HepG2 (cell line): ENCODE measurements around the gene NCOA6. TPM values are rescaled to one million over a fixed set of nuclear protein-coding genes. Genes with fewer than 3 reads are reported as not detected.

Experiments
- GFI1 ChIP-seq: sonication (generic); formaldehyde crosslinking; IDR thresholded peaks from 2 replicates; pipeline ENCODE4 v1.5.0; 2020; ENCODE audit warnings: missing genetic modification reagents, mild to moderate bottlenecking, borderline replicate concordance
- MAF1 ChIP-seq: sonication (generic); formaldehyde crosslinking; IDR thresholded peaks from 2 replicates; pipeline ENCODE4 v1.5.0; 2020; ENCODE audit warnings: missing genetic modification reagents, borderline replicate concordance
- NR2F2 ChIP-seq: IDR thresholded peaks from 2 replicates; pipeline ENCODE4 v1.6.1; 2012; ENCODE audit warnings: low read depth, inconsistent platforms, borderline replicate concordance
- POGZ ChIP-seq: sonication (generic); formaldehyde crosslinking; IDR thresholded peaks from 2 replicates; pipeline ENCODE4 v1.4.0; 2020; ENCODE audit warnings: mild to moderate bottlenecking, missing genetic modification reagents
- RORA ChIP-seq: sonication (generic); formaldehyde crosslinking; IDR thresholded peaks from 2 replicates; pipeline ENCODE4 v1.5.0; 2020; ENCODE audit warnings: mild to moderate bottlenecking, missing genetic modification reagents, moderate library complexity
- TGIF2 ChIP-seq: IDR thresholded peaks from 2 replicates; pipeline ENCODE4 v1.6.1; 2016; ENCODE audit warnings: control low read depth, missing compliant biosample characterization
- ZBTB42 ChIP-seq: sonication (generic); formaldehyde crosslinking; IDR thresholded peaks from 2 replicates; pipeline ENCODE4 v1.5.0; 2020; ENCODE audit warnings: mild to moderate bottlenecking, missing genetic modification reagents
- ZFP90 ChIP-seq: sonication (generic); formaldehyde crosslinking; IDR thresholded peaks from 2 replicates; pipeline ENCODE4 v1.8.0; 2022; ENCODE audit warnings: missing genetic modification reagents, mild to moderate bottlenecking, inconsistent platforms, borderline replicate concordance
- ZNF274 ChIP-seq: sonication (generic); formaldehyde crosslinking; IDR thresholded peaks from 2 replicates; pipeline ENCODE4 v1.5.1; 2020; ENCODE audit warnings: mild to moderate bottlenecking, missing genetic modification reagents
- ZNF451 ChIP-seq: sonication (generic); formaldehyde crosslinking; IDR thresholded peaks from 2 replicates; pipeline ENCODE4 v1.5.0; 2020; ENCODE audit warnings: mild to moderate bottlenecking, missing genetic modification reagents
- ZNF644 ChIP-seq: IDR thresholded peaks from 2 replicates; pipeline ENCODE4 v1.6.1; 2016; ENCODE audit warnings: low read depth
- ZNF737 ChIP-seq: sonication (generic); formaldehyde crosslinking; IDR thresholded peaks from 2 replicates; pipeline ENCODE4 v1.5.0; 2020; ENCODE audit warnings: missing genetic modification reagents, mild to moderate bottlenecking, borderline replicate concordance
- polyA plus RNA-seq, 8 experiments: library from polyadenylated mRNA; depleted of rRNA in 3 of 8; stranded (reverse) in 7 of 8; unstranded in 1 of 8; fragments of >200 nt; fragmentation: Illumina TruSeq in 4 of 8; extraction: Trizol in 4 of 8; gene quantifications; 2 replicates each; pipeline versions ENCODE4 v1.2.1 to v1.2.3, GENCODE V29; 2011 to 2016; ENCODE audit warnings: low read depth in 4 of 8, missing spikeins in 1 of 8, mixed read lengths in 1 of 8; ENCODE audit not compliant: insufficient read depth in 1 of 8
- total RNA-seq, 5 experiments: library from RNA; depleted of rRNA; stranded (reverse); fragments of >200 nt; fragmentation: Illumina TruSeq; extraction: Trizol; gene quantifications; 2 replicates each; pipeline ENCODE4 v1.2.3, GENCODE V29; 2016; ENCODE audit warnings: low read depth in 1 of 5
- TF ChIP-seq, protein P1 (sequence below): IDR thresholded peaks from 2 replicates; pipeline ENCODE4 v1.6.1; 2016; ENCODE audit warnings: mild to moderate bottlenecking
- TF ChIP-seq, protein P2 (sequence below): sonication (generic); formaldehyde crosslinking; IDR thresholded peaks from 2 replicates; pipeline ENCODE4 v1.8.1; 2023; ENCODE audit warnings: mild to moderate bottlenecking, inconsistent platforms, moderate library complexity, missing genetic modification reagents, borderline replicate concordance
- TF ChIP-seq, protein P3 (sequence below): sonication (generic); formaldehyde crosslinking; IDR thresholded peaks from 2 replicates; pipeline ENCODE4 v1.4.0; 2020; ENCODE audit warnings: missing genetic modification reagents

NCOA6 gene
- total and polyA plus RNA-seq, 2 of the 13 experiments (the other 11 are each of a cell fraction or from before 2014, with no cell fraction given): 11.2 to 29.3 TPM

DNA sequence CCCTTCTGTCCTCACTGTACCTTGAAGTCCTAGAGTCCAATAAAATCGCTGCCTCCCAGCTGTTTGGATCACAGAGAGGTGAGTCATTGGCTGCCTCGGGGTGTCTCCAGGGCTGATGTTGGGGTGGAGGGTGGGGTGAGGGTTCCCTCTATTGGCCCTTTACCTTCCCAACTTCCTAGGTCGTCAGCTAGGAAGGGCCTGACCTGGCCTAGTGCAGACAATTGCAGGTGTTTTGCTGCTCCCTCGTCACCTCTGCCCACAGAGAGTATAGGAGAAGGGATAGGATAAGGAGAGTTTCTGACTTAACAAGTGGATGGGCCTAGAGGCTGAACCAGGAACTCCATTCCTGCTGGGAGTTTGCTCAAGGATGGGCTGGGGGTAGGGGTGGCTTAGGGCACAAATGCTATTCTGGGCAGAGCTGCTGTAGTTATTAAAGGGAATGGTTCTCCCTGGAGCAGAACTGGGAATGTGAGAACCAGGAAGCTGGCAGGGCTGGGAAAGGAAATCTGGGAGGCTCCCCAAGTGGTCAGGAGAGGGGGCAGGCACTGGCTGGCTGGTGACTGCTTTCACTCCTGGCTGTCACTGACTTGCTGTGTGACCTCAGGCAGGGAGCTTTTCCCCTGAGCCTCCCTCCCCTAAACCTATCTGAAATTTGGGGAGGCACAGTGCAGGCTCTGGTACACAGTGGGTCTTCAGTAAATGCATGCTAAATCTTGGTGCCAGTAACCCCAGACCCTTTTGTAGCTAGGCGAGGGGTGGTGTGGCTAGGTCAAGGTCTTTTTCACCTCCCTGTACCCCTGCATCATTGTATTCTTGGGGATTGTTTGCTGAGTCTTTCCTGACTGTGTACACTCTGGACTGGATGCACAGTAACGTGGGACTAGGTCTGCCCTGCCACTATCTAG lies 119.8 kb downstream of the NCOA6 start (continued):
- TF ChIP-seq, protein P1, sequence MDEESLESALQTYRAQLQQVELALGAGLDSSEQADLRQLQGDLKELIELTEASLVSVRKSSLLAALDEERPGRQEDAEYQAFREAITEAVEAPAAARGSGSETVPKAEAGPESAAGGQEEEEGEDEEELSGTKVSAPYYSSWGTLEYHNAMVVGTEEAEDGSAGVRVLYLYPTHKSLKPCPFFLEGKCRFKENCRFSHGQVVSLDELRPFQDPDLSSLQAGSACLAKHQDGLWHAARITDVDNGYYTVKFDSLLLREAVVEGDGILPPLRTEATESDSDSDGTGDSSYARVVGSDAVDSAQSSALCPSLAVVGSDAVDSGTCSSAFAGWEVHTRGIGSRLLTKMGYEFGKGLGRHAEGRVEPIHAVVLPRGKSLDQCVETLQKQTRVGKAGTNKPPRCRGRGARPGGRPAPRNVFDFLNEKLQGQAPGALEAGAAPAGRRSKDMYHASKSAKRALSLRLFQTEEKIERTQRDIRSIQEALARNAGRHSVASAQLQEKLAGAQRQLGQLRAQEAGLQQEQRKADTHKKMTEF (CRISPR knock-in tag): no peak
- TF ChIP-seq ZFP90 (CRISPR knock-in tag): peak; percentile 24; the same call in 1 of the 2 replicates
- TF ChIP-seq RORA (CRISPR knock-in tag): no peak
- TF ChIP-seq, protein P2, sequence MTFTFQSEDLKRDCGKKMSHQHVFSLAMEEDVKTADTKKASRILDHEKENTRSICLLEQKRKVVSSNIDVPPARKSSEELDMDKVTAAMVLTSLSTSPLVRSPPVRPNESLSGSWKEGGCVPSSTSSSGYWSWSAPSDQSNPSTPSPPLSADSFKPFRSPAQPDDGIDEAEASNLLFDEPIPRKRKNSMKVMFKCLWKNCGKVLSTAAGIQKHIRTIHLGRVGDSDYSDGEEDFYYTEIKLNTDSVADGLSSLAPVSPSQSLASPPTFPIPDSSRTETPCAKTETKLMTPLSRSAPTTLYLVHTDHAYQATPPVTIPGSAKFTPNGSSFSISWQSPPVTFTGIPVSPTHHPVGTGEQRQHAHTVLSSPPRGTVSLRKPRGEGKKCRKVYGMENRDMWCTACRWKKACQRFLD (CRISPR knock-in tag): 0 out of 2 replicates have a peak, but pooled peaks have one; percentile 37
- TF ChIP-seq ZNF737 (CRISPR knock-in tag): 0 out of 2 replicates have a peak, but pooled peaks have one; percentile 6
- no peak for TF ChIP-seq ZNF644 (CRISPR knock-in tag)
- peak; percentile 36; the same call in 1 of the 2 replicates for TF ChIP-seq NR2F2
- no peak for TF ChIP-seq ZNF274 (CRISPR knock-in tag)
- TF ChIP-seq, protein P3, sequence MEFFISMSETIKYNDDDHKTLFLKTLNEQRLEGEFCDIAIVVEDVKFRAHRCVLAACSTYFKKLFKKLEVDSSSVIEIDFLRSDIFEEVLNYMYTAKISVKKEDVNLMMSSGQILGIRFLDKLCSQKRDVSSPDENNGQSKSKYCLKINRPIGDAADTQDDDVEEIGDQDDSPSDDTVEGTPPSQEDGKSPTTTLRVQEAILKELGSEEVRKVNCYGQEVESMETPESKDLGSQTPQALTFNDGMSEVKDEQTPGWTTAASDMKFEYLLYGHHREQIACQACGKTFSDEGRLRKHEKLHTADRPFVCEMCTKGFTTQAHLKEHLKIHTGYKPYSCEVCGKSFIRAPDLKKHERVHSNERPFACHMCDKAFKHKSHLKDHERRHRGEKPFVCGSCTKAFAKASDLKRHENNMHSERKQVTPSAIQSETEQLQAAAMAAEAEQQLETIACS (CRISPR knock-in tag): no peak
- TF ChIP-seq GFI1: 0 out of 2 replicates have a peak, but pooled peaks have one; percentile 4
- 0 out of 2 replicates have a peak, but pooled peaks have one; percentile 11 for TF ChIP-seq ZNF451 (CRISPR knock-in tag)
- no peak for TF ChIP-seq TGIF2 (CRISPR knock-in tag)
- no peak for TF ChIP-seq ZBTB42 (CRISPR knock-in tag)
- 0 out of 2 replicates have a peak, but pooled peaks have one; percentile 21 for TF ChIP-seq MAF1 (CRISPR knock-in tag)
- no peak for TF ChIP-seq POGZ
